Lower leg skin (tissue), 4 donors: ENCODE measurements around the gene TMEFF1. TPM values are rescaled to one million over a fixed set of nuclear protein-coding genes. Genes with fewer than 3 reads are reported as not detected.

Experiments
- DNase-seq, 2 donors: peaks; one replicate each; pipeline ENCODE4 v3.0.0-alpha.2; 2019; ENCODE audit warnings: low spot score in 2 of 2
- H3K4me3 ChIP-seq: fragments of 200-600 bp; sonication (generic); 2 replicates; pipeline ENCODE4 v1.5.1; 2017; ENCODE audit warnings: mild to moderate bottlenecking, low read depth; ENCODE audit not compliant: poor library complexity, severe bottlenecking
- CTCF ChIP-seq, 3 donors: fragments of 450-650 bp; IDR thresholded peaks; one replicate each; pipeline ENCODE4 v1.5.1; 2016; ENCODE audit warnings: antibody characterized with exemption in 3 of 3, mild to moderate bottlenecking in 3 of 3, moderate library complexity in 2 of 3
- POLR2A ChIP-seq, 2 donors: fragments of 450-650 bp; IDR thresholded peaks; one replicate each; pipeline ENCODE4 v1.6.1; 2016 to 2017; ENCODE audit warnings: antibody characterized with exemption in 2 of 2, mild to moderate bottlenecking in 1 of 2, moderate library complexity in 1 of 2
- WGBS, 2 donors: methylation state at CpG; one replicate each; pipeline ENCODE4 v1.1.5; 2018; 5-methylcytosine and 5-hydroxymethylcytosine counted together
- intact Hi-C: fragments of 100-400 bp; cut with DNase I; formaldehyde crosslinking; loops from one replicate; pipeline ENCODE4 v1.15.0; 2023; ENCODE audit warnings: low total_unique reads
- total RNA-seq, 4 donors: library from RNA; depleted of rRNA; stranded (reverse); fragments of >200 nt; gene quantifications; one replicate each; pipeline ENCODE4 v1.1.0, GENCODE V29; 2016

The TMEFF1 gene
- total RNA-seq, 4 donors from 2014 or later, result not detected

GRCh38 chr9:100445161-100445902 lies 27.6 kb upstream of the TMEFF1 start:
- WGBS, 2 donors, result 95 to 97% methylated on average over 1 of the region's 1 CpG
- intact Hi-C loops, result no loop called here
- H3K4me3 ChIP-seq, result no peak overlapping the region
- TF ChIP-seq CTCF (IDR thresholded peaks at IDR 0.05), result no peak
- no peak for TF ChIP-seq POLR2A (IDR thresholded peaks at IDR 0.05)
- DNase-seq, result no peak

GRCh38 chr9:100445903-100446549 lies 26.9 kb upstream of the TMEFF1 start:
- TF ChIP-seq CTCF (IDR thresholded peaks at IDR 0.05) (no peak), POLR2A (IDR thresholded peaks at IDR 0.05) (no peak)
- 95 to 97% methylated on average over 5 of the region's 5 CpGs for WGBS, 2 donors
- DNase-seq, result no peak
- no peak overlapping the region for H3K4me3 ChIP-seq
- intact Hi-C loops, result no loop called here

- no peak for DNase-seq
- intact Hi-C loops, result no loop called here
- TF ChIP-seq POLR2A (IDR thresholded peaks at IDR 0.05) (no peak), CTCF (IDR thresholded peaks at IDR 0.05) (no peak)
- H3K4me3 ChIP-seq, result no peak overlapping the region
Observed at GRCh38 chr9:100447041-100447440, 25.9 kb upstream of the TMEFF1 start.

GRCh38 chr9:100448266-100448665 lies 24.7 kb upstream of the TMEFF1 start:
- 94 to 98% methylated on average over 2 of the region's 2 CpGs for WGBS, 2 donors
- H3K4me3 ChIP-seq, result no peak overlapping the region
- TF ChIP-seq POLR2A (IDR thresholded peaks at IDR 0.05), result no peak
- no peak for TF ChIP-seq CTCF (IDR thresholded peaks at IDR 0.05)
- DNase-seq, result no peak
- intact Hi-C loops, result no loop called here

- 99 to 100% methylated on average over 2 of the region's 2 CpGs for WGBS, 2 donors
- TF ChIP-seq POLR2A (IDR thresholded peaks at IDR 0.05) (no peak), CTCF (IDR thresholded peaks at IDR 0.05) (no peak)
- intact Hi-C loops, result no loop called here
- no peak for DNase-seq
- H3K4me3 ChIP-seq, result no peak overlapping the region
Observed at GRCh38 chr9:100449420-100449819, 23.5 kb upstream of the TMEFF1 start.
